Keratinocyte (primary cell): Measurements from ENCODE around the gene ADAMTSL3. TPM values are rescaled to one million over a fixed set of nuclear protein-coding genes. Genes with fewer than 3 reads are reported as not detected.

ENCODE experiments used
- DNase-seq: peaks from one replicate; pipeline ENCODE4 v3.0.0-alpha.2; 2011; ENCODE audit warnings: low read depth, missing footprints, low spot score
- FAIRE-seq: peaks from 2 replicates; lab custom pipeline; 2011; peaks lifted over from hg19 to GRCh38; lab: Jason Lieb, UNC
- H2AFZ ChIP-seq: 2 replicates; pipeline ENCODE4 v1.6.0; 2012; ENCODE audit warnings: low read length, control low read depth, inconsistent platforms; ENCODE audit not compliant: control insufficient read depth
- H3K27ac ChIP-seq: 2 replicates; pipeline ENCODE4 v1.5.1; 2011; ENCODE audit warnings: low read length; ENCODE audit not compliant: control insufficient read depth, insufficient read depth
- H3K27me3 ChIP-seq: 3 replicates; pipeline ENCODE4 v1.6.0; 2011; ENCODE audit warnings: low read length; ENCODE audit not compliant: control insufficient read depth, insufficient read depth; ENCODE audit errors: extremely low read depth
- H3K36me3 ChIP-seq, 2 experiments: 2 replicates in 1 of 2; 3 replicates in 1 of 2; pipeline ENCODE4 v1.5.1; 2011; ENCODE audit warnings: low read length in 2 of 2, mild to moderate bottlenecking in 1 of 2; ENCODE audit not compliant: control insufficient read depth in 2 of 2, insufficient read depth in 2 of 2; ENCODE audit errors: extremely low read depth in 1 of 2
- H3K4me1 ChIP-seq: 3 replicates; pipeline ENCODE4 v1.5.1; 2011; ENCODE audit warnings: low read length; ENCODE audit not compliant: control insufficient read depth, insufficient read depth; ENCODE audit errors: extremely low read depth
- H3K4me2 ChIP-seq: 3 replicates; pipeline ENCODE4 v1.6.0; 2011; ENCODE audit warnings: low read depth, low read length; ENCODE audit not compliant: control insufficient read depth, insufficient read depth; ENCODE audit errors: extremely low read depth
- H3K4me3 ChIP-seq, 3 experiments: fragments of 200-600 bp in 1 of 3; sonication (generic) in 1 of 3; 2 replicates in 2 of 3; 3 replicates in 1 of 3; pipeline ENCODE4 v1.5.1; 2011 to 2016; ENCODE audit warnings: low read length in 3 of 3, mild to moderate bottlenecking in 3 of 3, control low read depth in 2 of 3, inconsistent platforms in 1 of 3, low read depth in 1 of 3, mixed read lengths in 1 of 3, mixed run types in 1 of 3, moderate library complexity in 1 of 3; ENCODE audit not compliant: control insufficient read depth in 2 of 3, insufficient read depth in 2 of 3; ENCODE audit errors: extremely low read depth in 1 of 3
- H3K79me2 ChIP-seq: 2 replicates; pipeline ENCODE4 v1.6.0; 2012; ENCODE audit warnings: low read length; ENCODE audit not compliant: control insufficient read depth, insufficient read depth
- H3K9ac ChIP-seq: 3 replicates; pipeline ENCODE4 v1.6.0; 2011; ENCODE audit warnings: low read length; ENCODE audit not compliant: control insufficient read depth, insufficient read depth; ENCODE audit errors: extremely low read depth
- H3K9me1 ChIP-seq: 3 replicates; pipeline ENCODE4 v1.6.0; 2011; ENCODE audit warnings: low read length; ENCODE audit not compliant: control insufficient read depth, insufficient read depth; ENCODE audit errors: extremely low read depth
- H3K9me3 ChIP-seq: 2 replicates; pipeline ENCODE4 v1.5.1; 2012; ENCODE audit warnings: low read depth, low read length; ENCODE audit not compliant: control insufficient read depth
- H4K20me1 ChIP-seq: 3 replicates; pipeline ENCODE4 v1.6.0; 2011; ENCODE audit warnings: low read length; ENCODE audit not compliant: control insufficient read depth, insufficient read depth; ENCODE audit errors: extremely low read depth
- CTCF ChIP-seq, 3 experiments: IDR thresholded peaks in 1 of 3; conservative IDR thresholded peaks in 1 of 3; optimal IDR thresholded peaks in 1 of 3; 2 replicates in 2 of 3; 3 replicates in 1 of 3; pipeline versions ENCODE3 to v1.5.1; 2011; ENCODE audit warnings: low read length in 3 of 3, mild to moderate bottlenecking in 3 of 3, moderate library complexity in 2 of 3, control low read depth in 1 of 3, inconsistent platforms in 1 of 3; ENCODE audit not compliant: insufficient read depth in 2 of 3; ENCODE audit errors: extremely low read depth in 1 of 3
- EZH2 ChIP-seq: IDR thresholded peaks from one replicate; pipeline ENCODE4 v1.6.1; 2012; ENCODE audit warnings: inconsistent platforms, mild to moderate bottlenecking, low read length, moderate library complexity
- dilution Hi-C: fragments of 300-500 bp; cut with MboI; formaldehyde crosslinking; loops from one replicate; pipeline ENCODE4 v1.7.0; 2020; ENCODE audit warnings: low sequenced_read_pairs; ENCODE audit not compliant: extremely low pct_ligation_motif_present
- polyA plus RNA-seq, 5 experiments: library from polyadenylated mRNA; depleted of rRNA in 3 of 5; stranded (reverse) in 3 of 5; stranded (forward) in 1 of 5; unstranded in 1 of 5; fragments of >200 nt; gene quantifications; 1 replicate in 1 of 5; 2 replicates in 3 of 5; 3 replicates in 1 of 5; pipeline versions ENCODE4 v1.2.1 to v1.2.3, GENCODE V29; 2011 to 2012; ENCODE audit warnings: missing spikeins in 2 of 5, low read depth in 1 of 5, low replicate concordance in 1 of 5

ADAMTSL3 gene
- polyA plus RNA-seq, 1 donor (not counting 4 experiments of a cell fraction or from before 2014, with no cell fraction given) = 0.01 TPM

GRCh38 chr15:83956887-83957286, 303.0 kb downstream of the ADAMTSL3 start:
- Histone ChIP-seq H3K9me1 (no peaks in the 10 kb centered on the region), H3K4me3 (no peak overlapping the region), H3K4me2 (no peak overlapping the region), H3K9me3 (no peaks in the 10 kb centered on the region), H3K79me2 (no peaks in the 10 kb centered on the region), H3K36me3 (no peaks in the 10 kb centered on the region), H3K9ac (no peak overlapping the region), H4K20me1 (no peaks in the 10 kb centered on the region), H3K27me3 (no peaks in the 10 kb centered on the region), H2AFZ (no peak overlapping the region), H3K4me1 (peaks cover 8% of the 10 kb centered on the region), H3K27ac (no peak overlapping the region)
- TF ChIP-seq EZH2 = no peak
- no peak for TF ChIP-seq CTCF (optimal IDR thresholded peaks at IDR 0.05 in 1 of 3, IDR thresholded peaks at IDR 0.05 in 1 of 3, conservative IDR thresholded peaks at IDR 0.05 in 1 of 3; ENCODE audit: extremely low read depth in 1 of 3, insufficient read depth in 2 of 3, low read length in 3 of 3)
- FAIRE-seq (no peak), DNase-seq (no peak)
- dilution Hi-C loops = no loop called here

- Histone ChIP-seq H3K79me2 (no peaks in the 10 kb centered on the region), H2AFZ (no peak overlapping the region), H3K9me3 (no peaks in the 10 kb centered on the region), H3K27me3 (no peaks in the 10 kb centered on the region), H3K9me1 (no peaks in the 10 kb centered on the region), H4K20me1 (no peaks in the 10 kb centered on the region), H3K4me2 (no peak overlapping the region), H3K4me3 (no peak overlapping the region), H3K9ac (no peak overlapping the region), H3K27ac (no peak overlapping the region), H3K36me3 (no peaks in the 10 kb centered on the region), H3K4me1 (peaks cover 8% of the 10 kb centered on the region)
- dilution Hi-C loops = no loop called here
- TF ChIP-seq EZH2 = no peak
- no peak for TF ChIP-seq CTCF (optimal IDR thresholded peaks at IDR 0.05 in 1 of 3, IDR thresholded peaks at IDR 0.05 in 1 of 3, conservative IDR thresholded peaks at IDR 0.05 in 1 of 3; ENCODE audit: extremely low read depth in 1 of 3, insufficient read depth in 2 of 3, low read length in 3 of 3)
- FAIRE-seq = peak; percentile 90
- DNase-seq = no peak
Observed at GRCh38 chr15:83959477-83959876, 305.6 kb downstream of the ADAMTSL3 start.
